Gastrocnemius medialis (tissue), 4 donors: ENCODE measurements around the gene MSI2. TPM values are rescaled to one million over a fixed set of nuclear protein-coding genes. Genes with fewer than 3 reads are reported as not detected.

Source experiments
- ATAC-seq, 2 donors: fragments of 150-250 bp; one replicate each; pipeline ENCODE4 v1.9.1; 2016
- DNase-seq, 2 donors: peaks; one replicate each; pipeline ENCODE4 v3.0.0-alpha.2; 2019
- H3K27ac ChIP-seq, 4 donors: fragments of 200-600 bp; sonication (generic); 1 replicate in 1 of 4; 2 replicates in 3 of 4; pipeline ENCODE4 v1.5.1; 2016 to 2018; ENCODE audit warnings: mild to moderate bottlenecking in 2 of 4, moderate library complexity in 1 of 4
- H3K27me3 ChIP-seq, 3 donors: fragments of 200-600 bp; sonication (generic) in 2 of 3; 1 replicate in 1 of 3; 2 replicates in 2 of 3; pipeline versions ENCODE4 v1.5.1 to v1.6.0; 2016 to 2019; ENCODE audit warnings: mild to moderate bottlenecking in 1 of 3, moderate library complexity in 1 of 3
- H3K36me3 ChIP-seq, 2 donors: fragments of 200-600 bp; sonication (generic) in 1 of 2; one replicate each; pipeline ENCODE4 v1.5.1; 2017 to 2018
- H3K4me1 ChIP-seq, 2 donors: fragments of 200-600 bp; sonication (generic) in 1 of 2; one replicate each; pipeline ENCODE4 v1.5.1; 2016 to 2017; ENCODE audit warnings: mild to moderate bottlenecking in 2 of 2
- H3K4me3 ChIP-seq, 4 donors: fragments of 200-600 bp; sonication (generic) in 3 of 4; 1 replicate in 1 of 4; 2 replicates in 3 of 4; pipeline ENCODE4 v1.5.1; 2016 to 2019; ENCODE audit warnings: mild to moderate bottlenecking in 2 of 4
- H3K9me3 ChIP-seq, 3 donors: fragments of 200-600 bp; sonication (generic) in 2 of 3; 1 replicate in 1 of 3; 2 replicates in 2 of 3; pipeline ENCODE4 v1.5.1; 2016 to 2019
- POLR2A ChIP-seq, 2 donors: fragments of 450-650 bp; IDR thresholded peaks; one replicate each; pipeline ENCODE4 v1.6.1; 2017; ENCODE audit warnings: antibody characterized with exemption in 2 of 2, mild to moderate bottlenecking in 2 of 2, moderate library complexity in 2 of 2
- in situ Hi-C, 4 donors: fragments of 200-750 bp; cut with MboI; loops; one replicate each; pipeline versions ENCODE4 v1.15.0 to v1.8.0; 2017; ENCODE audit warnings: low sequenced_read_pairs in 4 of 4
- intact Hi-C: fragments of 100-400 bp; cut with DNase I; formaldehyde crosslinking; loops from one replicate; pipeline ENCODE4 v1.15.1; 2023; ENCODE audit warnings: low total_unique reads
- total RNA-seq, 4 donors: library from RNA; depleted of rRNA; stranded (reverse); fragments of >200 nt; gene quantifications; one replicate each; pipeline versions ENCODE4 v1.1.0 to v1.2.3, GENCODE V29; 2016
- TF ChIP-seq, protein P1 (sequence below), 5 experiments: fragments of 450-650 bp in 3 of 5; fragments of 200-600 bp in 2 of 5; sonication (generic) in 2 of 5; IDR thresholded peaks in 4 of 5; conservative IDR thresholded peaks in 1 of 5; 1 replicate in 4 of 5; 2 replicates in 1 of 5; pipeline ENCODE4 v1.5.1; 2016 to 2019; ENCODE audit warnings: antibody characterized with exemption in 5 of 5, mild to moderate bottlenecking in 3 of 5, moderate library complexity in 3 of 5

Gene MSI2
- total RNA-seq, 4 donors from 2014 or later = 33.1 to 66.2 (median 48.5) TPM

DNA sequence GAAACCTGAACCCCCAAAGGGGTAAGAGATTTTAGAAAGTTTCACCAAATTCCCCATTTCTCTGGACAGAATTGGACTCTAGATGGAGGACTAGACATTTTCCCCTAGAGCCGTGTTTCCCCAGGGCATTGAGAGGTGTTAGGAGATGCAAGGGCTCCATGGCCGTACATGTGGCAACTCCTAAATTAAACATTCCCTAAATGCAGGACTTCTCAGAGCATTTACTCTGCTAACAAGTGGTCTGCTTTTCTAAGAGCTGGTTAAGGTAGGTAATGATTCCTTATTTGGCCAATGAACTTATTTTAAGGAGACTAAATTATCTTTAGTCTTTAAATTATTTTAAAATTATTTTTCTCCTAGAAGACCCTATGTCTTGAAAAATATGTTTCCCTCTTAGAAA is 200.9 kb downstream of the MSI2 start:
- intact Hi-C loops = no loop called here

DNA sequence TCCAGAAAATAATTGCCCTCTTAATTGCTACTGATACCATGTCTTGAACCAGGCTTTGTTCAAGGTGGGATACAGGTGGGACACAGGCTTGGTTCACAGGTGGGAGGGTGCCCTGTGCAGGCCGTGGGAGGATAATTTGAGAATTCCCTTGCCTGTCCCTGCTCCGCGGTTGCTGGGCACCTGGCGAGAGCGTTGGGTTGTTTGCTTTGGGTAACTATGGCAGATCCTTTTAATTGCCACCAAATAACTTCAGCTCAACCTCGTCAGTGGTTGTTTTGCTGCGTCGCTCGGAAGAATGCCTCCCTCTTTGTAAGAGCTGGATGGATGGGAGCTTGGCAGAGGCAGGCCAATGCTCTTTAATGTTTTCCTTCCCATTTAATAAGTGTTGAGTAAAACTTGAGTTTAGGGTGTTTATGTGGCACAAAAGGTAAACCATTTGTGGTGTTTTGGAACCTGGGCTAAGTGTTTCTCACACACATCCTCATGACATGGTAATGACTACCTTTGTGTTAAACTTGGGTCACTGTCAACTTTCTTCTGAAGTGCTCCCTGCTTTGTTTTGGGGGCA is 202.5 kb downstream of the MSI2 start:
- in situ Hi-C loops = no loop called here
- ATAC-seq (no peak), DNase-seq (no peak)
- intact Hi-C loops = no loop called here
- Histone ChIP-seq H3K27me3 (no peaks in the 10 kb centered on the region), H3K27ac (peak overlapping the region in 2 of 4 donors; percentile 15 to 60), H3K4me3 (no peak overlapping the region), H3K4me1 (peaks cover 28 to 33% of the 10 kb centered on the region in 2 donors), H3K9me3 (no peaks in the 10 kb centered on the region), H3K36me3 (no peaks in the 10 kb centered on the region)
- TF ChIP-seq, protein P1, sequence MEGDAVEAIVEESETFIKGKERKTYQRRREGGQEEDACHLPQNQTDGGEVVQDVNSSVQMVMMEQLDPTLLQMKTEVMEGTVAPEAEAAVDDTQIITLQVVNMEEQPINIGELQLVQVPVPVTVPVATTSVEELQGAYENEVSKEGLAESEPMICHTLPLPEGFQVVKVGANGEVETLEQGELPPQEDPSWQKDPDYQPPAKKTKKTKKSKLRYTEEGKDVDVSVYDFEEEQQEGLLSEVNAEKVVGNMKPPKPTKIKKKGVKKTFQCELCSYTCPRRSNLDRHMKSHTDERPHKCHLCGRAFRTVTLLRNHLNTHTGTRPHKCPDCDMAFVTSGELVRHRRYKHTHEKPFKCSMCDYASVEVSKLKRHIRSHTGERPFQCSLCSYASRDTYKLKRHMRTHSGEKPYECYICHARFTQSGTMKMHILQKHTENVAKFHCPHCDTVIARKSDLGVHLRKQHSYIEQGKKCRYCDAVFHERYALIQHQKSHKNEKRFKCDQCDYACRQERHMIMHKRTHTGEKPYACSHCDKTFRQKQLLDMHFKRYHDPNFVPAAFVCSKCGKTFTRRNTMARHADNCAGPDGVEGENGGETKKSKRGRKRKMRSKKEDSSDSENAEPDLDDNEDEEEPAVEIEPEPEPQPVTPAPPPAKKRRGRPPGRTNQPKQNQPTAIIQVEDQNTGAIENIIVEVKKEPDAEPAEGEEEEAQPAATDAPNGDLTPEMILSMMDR (IDR thresholded peaks at IDR 0.05 in 4 of 5, conservative IDR thresholded peaks at IDR 0.05 in 1 of 5) = no peak
- no peak for TF ChIP-seq POLR2A (IDR thresholded peaks at IDR 0.05)

More for the DNA sequence above, 200.9 kb downstream of the MSI2 start:
- in situ Hi-C loops = no loop called here
- Histone ChIP-seq H3K27ac (peak overlapping the region in 2 of 4 donors; percentile 5 to 33), H3K27me3 (no peaks in the 10 kb centered on the region), H3K4me3 (no peak overlapping the region), H3K36me3 (no peaks in the 10 kb centered on the region), H3K4me1 (peaks cover 27 to 28% of the 10 kb centered on the region in 2 donors), H3K9me3 (no peaks in the 10 kb centered on the region)
- DNase-seq = no peak
- ATAC-seq = no peak
- no peak for TF ChIP-seq POLR2A (IDR thresholded peaks at IDR 0.05)
- TF ChIP-seq, protein P1 (IDR thresholded peaks at IDR 0.05 in 4 of 5, conservative IDR thresholded peaks at IDR 0.05 in 1 of 5) = no peak

DNA sequence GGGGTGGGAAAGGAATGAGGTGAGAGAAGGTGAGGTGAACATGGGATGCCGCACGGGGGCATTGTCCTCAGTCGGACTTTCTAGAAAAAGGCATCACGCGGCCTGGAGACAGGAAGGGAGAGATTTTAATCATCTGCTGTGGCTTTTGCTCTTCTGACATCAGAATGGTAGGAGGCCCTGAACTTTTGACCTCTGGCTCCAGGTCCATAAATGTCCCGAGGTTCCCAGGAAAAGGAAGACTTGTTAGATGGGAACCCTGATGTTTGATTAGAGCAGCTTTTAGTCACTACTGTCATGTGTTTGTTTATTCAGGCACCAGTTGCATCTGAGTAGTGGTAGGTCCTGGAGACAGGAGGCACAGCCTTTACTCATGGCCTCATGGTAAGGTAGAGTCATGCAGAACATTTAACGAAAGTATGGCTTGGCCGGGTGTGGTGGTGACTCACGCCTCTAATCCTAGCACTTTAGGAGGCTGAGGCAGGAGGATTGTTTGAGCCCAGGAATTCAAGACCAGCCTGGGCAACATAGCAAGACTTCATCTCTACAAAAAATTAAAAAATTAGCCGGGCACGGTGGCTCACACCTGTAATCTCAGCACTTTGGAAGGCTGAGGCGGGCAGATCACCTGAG is 203.1 kb downstream of the MSI2 start:
- in situ Hi-C loops = no loop called here
- no peak for ATAC-seq
- Histone ChIP-seq H3K27ac (peak overlapping the region in 2 of 4 donors; percentile 15 to 60), H3K36me3 (no peaks in the 10 kb centered on the region), H3K4me3 (no peak overlapping the region), H3K4me1 (peaks cover 34 to 35% of the 10 kb centered on the region in 2 donors), H3K9me3 (no peaks in the 10 kb centered on the region), H3K27me3 (no peaks in the 10 kb centered on the region)
- intact Hi-C loops = no loop called here
- TF ChIP-seq, protein P1 (IDR thresholded peaks at IDR 0.05 in 4 of 5, conservative IDR thresholded peaks at IDR 0.05 in 1 of 5) = no peak
- TF ChIP-seq POLR2A (IDR thresholded peaks at IDR 0.05) = no peak
- no peak for DNase-seq

DNA sequence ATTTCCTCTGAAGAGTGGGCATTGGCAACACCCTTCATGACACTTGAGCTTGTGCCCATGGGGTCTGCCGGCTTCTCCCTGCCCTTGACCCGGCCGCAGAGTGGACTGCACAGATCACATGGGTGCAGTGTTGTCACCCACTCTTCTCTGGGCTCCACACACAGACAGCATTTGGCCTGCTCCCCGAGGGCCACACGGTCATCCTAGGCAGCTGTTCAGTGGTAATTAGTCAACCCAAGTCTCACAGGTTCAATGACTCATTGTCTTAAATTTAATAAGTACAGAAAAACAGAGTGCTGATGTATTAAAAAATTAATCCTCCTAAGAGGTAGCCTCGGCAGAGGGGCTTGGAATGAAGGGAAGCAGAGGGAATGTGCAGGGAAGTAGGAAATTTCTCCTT is 204.8 kb downstream of the MSI2 start:
- H3K27me3 ChIP-seq = no peaks in the 10 kb centered on the region
- intact Hi-C loops (no loop called here), in situ Hi-C loops (no loop called here)
- ATAC-seq (peak; percentile 74 to 81), DNase-seq (peak; percentile 61 to 68)
- H3K27ac ChIP-seq = peak overlapping the region; percentile 17 to 66 (median 41)
- peaks cover 47 to 51% of the 10 kb centered on the region in 2 donors for H3K4me1 ChIP-seq
- no peaks in the 10 kb centered on the region for H3K9me3 ChIP-seq
- TF ChIP-seq POLR2A (IDR thresholded peaks at IDR 0.05) = no peak
- TF ChIP-seq, protein P1 (IDR thresholded peaks at IDR 0.05 in 4 of 5, conservative IDR thresholded peaks at IDR 0.05 in 1 of 5) = no peak
- no peaks in the 10 kb centered on the region for H3K36me3 ChIP-seq
- H3K4me3 ChIP-seq = no peak overlapping the region
